Activated naive CD8-positive, alpha-beta T cell treated with anti-CD3 and anti-CD28 coated beads, Interleukin-2, amount 50 U/mL, for 24 hours (primary cell): ENCODE data around the gene PPP4R3A.
"Not testable (repeated sequence)": the region's sequence is repeated elsewhere in the genome, so short reads cannot be mapped to it uniquely, and the experiment has no call there.

Source experiments
- ATAC-seq: fragments of 150-1000 bp; cut with Tn5 transposase; one replicate; pipeline ENCODE4 v1.10.0; 2021
- DNase-seq: peaks from one replicate; pipeline ENCODE4 v3.0.0; 2021
- H3K27ac Mint-ChIP-seq: one replicate; pipeline ENCODE4 v1.8.0; 2021; ENCODE audit warnings: mild to moderate bottlenecking, mixed read lengths
- H3K27me3 Mint-ChIP-seq: one replicate; pipeline ENCODE4 v1.8.0; 2021; ENCODE audit warnings: mixed read lengths
- H3K36me3 Mint-ChIP-seq: one replicate; pipeline ENCODE4 v1.8.0; 2021; ENCODE audit warnings: low read depth, mixed read lengths
- H3K4me1 Mint-ChIP-seq: one replicate; pipeline ENCODE4 v1.8.0; 2021; ENCODE audit warnings: mixed read lengths
- H3K4me3 Mint-ChIP-seq: one replicate; pipeline ENCODE4 v1.8.0; 2021; ENCODE audit warnings: mild to moderate bottlenecking, moderate library complexity, mixed read lengths
- H3K9me3 Mint-ChIP-seq: one replicate; pipeline ENCODE4 v1.8.0; 2021; ENCODE audit warnings: mixed read lengths

The PPP4R3A gene

GRCh38 chr14:91510171-91511042 lies at the start of gene PPP4R3A:
TSS of gene PPP4R3A (minus strand) at chr14:91510310. CDS start at chr14:91509647, 663 bp downstream.
- H3K4me3 Mint-ChIP-seq: peak within 1 kb of the TSS; percentile 99
- DNase-seq (peak; percentile 95), ATAC-seq (peak; percentile 91)
- H3K27ac Mint-ChIP-seq: peak within 1 kb of the TSS; percentile 100
- peaks cover 32% of the 10 kb centered on the region for H3K36me3 Mint-ChIP-seq
- no peaks in the 10 kb centered on the region for H3K27me3 Mint-ChIP-seq
- no peaks in the 10 kb centered on the region for H3K9me3 Mint-ChIP-seq
- H3K4me1 Mint-ChIP-seq: peaks cover 30% of the 10 kb centered on the region

GRCh38 chr14:91555531-91555930 lies 45.4 kb upstream of the PPP4R3A start:
- Mint-ChIP-seq H3K4me3 (no peak overlapping the region), H3K36me3 (no peaks in the 10 kb centered on the region), H3K27ac (no peak overlapping the region), H3K9me3 (no peaks in the 10 kb centered on the region), H3K27me3 (peaks cover 7% of the 10 kb centered on the region), H3K4me1 (no peaks in the 10 kb centered on the region)
- ATAC-seq (no peak), DNase-seq (no peak)

DNA sequence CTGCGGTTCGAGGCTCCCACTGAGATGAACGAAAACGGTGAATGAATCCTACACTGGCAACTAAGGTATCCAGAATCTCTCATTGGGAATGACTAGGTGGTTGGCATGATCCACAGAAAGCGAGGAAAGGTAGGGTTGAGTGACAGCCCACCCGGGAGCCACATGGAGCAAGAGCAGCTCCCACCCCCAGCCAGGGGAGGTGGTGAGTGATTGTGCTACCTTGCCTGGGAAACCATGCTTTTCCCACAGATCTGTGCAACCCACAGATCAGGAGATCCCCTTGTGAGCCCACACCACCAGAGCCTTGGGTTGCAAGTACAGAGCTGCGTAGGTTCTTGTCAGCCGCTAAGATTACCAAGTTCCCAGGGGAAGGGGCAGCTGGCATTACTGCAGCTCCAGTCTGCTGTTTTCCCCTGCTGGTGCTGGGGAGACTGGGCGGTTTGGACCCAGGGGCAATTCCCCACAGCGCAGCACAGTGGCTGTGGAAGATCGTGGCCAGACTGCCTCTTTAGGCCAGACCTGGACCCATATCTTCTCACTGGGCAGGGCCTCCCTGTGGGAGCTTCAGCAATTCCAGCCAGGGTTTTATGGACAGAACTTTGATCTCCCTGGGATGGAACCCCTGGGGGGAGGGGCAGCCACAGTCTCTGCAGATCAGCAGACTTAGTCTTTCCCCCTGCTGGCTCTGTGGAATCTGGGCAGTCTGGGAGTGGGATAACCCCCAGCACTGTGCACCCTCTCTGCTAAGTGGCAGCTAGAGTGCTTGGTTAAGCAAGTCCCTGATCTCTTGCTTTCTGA lies 44.6 kb upstream of the PPP4R3A start:
- Mint-ChIP-seq H3K4me1 (no peaks in the 10 kb centered on the region), H3K27ac (no peak overlapping the region)

DNA sequence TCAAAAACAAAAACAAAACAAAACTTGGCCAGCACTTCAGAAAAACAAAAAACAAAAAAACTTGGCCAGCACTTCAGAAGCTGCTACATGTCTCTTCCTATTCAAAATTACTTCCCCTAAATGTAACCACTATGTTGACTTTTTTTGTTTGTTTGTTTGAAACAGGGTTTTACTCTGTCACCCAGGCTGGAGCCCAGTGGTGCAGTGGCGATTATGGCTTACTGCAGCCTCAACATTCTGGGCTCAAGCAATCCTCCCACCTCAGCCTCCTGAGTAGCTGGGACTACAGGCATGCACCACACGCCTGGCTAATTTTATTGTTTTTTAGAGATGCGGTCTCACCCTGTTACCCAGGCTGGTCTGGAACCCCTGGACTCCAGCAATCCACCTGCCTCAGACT lies 38.0 kb upstream of the PPP4R3A start:
- Mint-ChIP-seq H3K36me3 (peaks cover 2% of the 10 kb centered on the region), H3K27ac (no peak overlapping the region), H3K4me3 (no peak overlapping the region), H3K9me3 (peaks cover 3% of the 10 kb centered on the region), H3K27me3 (peaks cover 8% of the 10 kb centered on the region), H3K4me1 (no peaks in the 10 kb centered on the region)
- ATAC-seq (no peak), DNase-seq (no peak)

More for the DNA sequence above, 44.6 kb upstream of the PPP4R3A start:
- DNase-seq (no peak), ATAC-seq (no peak)
- no peak overlapping the region for H3K4me3 Mint-ChIP-seq
- peaks cover 5% of the 10 kb centered on the region for H3K27me3 Mint-ChIP-seq
- no peaks in the 10 kb centered on the region for H3K9me3 Mint-ChIP-seq
- no peaks in the 10 kb centered on the region for H3K36me3 Mint-ChIP-seq

GRCh38 chr14:91545946-91546716 lies 36.0 kb upstream of the PPP4R3A start:
- no peak for DNase-seq
- Mint-ChIP-seq H3K27ac (no peak overlapping the region), H3K36me3 (peaks cover 4% of the 10 kb centered on the region), H3K4me3 (no peak overlapping the region), H3K4me1 (no peaks in the 10 kb centered on the region), H3K27me3 (peaks cover 5% of the 10 kb centered on the region), H3K9me3 (peaks cover 19% of the 10 kb centered on the region)
- no peak for ATAC-seq

DNA sequence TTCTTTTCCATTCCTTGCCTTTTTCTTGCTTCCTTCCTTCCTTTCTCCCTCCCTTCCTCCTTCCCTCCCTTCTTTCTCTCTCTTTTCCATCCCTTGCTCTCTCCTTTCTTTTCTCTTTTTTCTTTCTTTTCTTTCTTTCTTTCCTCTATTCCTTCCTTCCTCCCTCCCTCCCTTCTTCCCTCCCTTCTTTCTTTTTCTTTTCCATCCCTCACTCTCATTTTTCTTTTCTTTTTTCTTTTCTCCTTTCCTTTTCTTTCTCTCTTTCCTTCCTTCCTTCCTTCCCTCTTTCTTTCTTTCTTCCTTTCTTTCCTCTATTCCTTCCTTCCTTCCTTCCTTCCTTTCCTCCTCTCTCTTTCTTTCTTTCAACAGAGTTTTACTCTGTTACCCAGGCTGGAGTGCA lies 35.1 kb upstream of the PPP4R3A start:
- Mint-ChIP-seq H3K27me3 (peaks cover 5% of the 10 kb centered on the region), H3K27ac (no peak overlapping the region), H3K4me1 (no peaks in the 10 kb centered on the region), H3K36me3 (peaks cover 4% of the 10 kb centered on the region), H3K9me3 (peaks cover 26% of the 10 kb centered on the region), H3K4me3 (no peak overlapping the region)
- no peak for DNase-seq
- ATAC-seq: no peak

DNA sequence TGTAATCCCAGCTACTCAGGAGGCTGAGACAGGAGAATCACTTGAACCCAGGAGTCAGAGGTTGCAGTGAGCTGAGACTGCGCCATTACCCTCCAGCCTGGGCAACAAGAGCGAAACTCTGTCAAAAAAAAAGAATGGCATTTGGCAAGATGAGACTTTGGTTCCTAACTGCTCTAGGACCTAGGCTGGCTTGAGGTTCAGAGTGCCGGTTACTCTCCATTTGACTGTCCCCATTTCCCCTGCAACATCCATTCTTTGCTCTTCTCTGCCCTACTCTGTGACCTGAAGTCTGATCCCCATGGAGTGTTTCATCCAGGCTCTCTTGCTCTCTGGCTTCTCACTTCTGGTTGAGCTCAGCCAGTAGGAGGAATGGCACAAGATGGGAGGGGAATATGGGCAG lies 26.2 kb upstream of the PPP4R3A start:
- Mint-ChIP-seq H3K36me3 (no peaks in the 10 kb centered on the region), H3K27me3 (peaks cover 6% of the 10 kb centered on the region), H3K9me3 (peaks cover 15% of the 10 kb centered on the region), H3K4me3 (no peak overlapping the region), H3K4me1 (no peaks in the 10 kb centered on the region), H3K27ac (no peak overlapping the region)
- no peak for ATAC-seq
- no peak for DNase-seq

DNA sequence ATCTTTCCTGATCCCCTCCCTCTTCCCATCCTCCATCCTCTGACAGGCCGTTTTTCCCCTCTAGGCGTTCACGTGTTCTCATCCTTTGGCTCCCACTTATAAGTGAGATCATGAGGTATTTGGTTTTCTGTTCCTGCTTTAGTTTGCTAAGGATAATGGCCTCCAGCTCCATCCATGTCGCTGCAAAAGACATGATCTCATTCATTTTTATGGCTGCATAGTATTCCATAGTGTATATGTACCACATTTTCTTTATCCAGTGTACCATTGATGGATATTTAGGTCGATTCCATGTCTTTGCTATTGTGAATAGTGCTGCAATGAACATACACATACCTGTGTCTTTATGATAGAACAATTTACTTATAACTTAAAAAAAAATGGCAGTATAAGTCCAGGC lies 23.9 kb upstream of the PPP4R3A start:
- not testable (repeated sequence) for H3K36me3 Mint-ChIP-seq

DNA sequence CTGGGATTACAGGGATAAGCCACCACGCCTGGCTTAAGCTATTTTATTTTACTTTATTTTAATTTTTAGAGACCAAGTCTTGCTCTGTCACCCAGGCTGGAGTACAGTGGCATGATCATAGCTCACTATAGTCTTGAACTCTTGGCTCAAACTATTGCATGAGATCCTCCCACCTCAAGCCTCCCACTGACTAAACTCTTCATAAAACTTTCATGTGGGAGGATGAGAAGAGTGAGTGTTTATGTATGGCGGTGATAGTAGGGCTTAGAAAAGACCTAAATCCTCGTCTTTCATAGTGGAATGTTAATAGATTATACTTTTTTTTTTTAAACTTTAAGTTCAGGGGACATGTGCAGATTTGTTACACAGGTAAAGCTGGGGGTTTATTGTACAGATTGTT lies 23.5 kb upstream of the PPP4R3A start:
- H3K4me1 Mint-ChIP-seq: no peaks in the 10 kb centered on the region
- H3K27ac Mint-ChIP-seq: no peak overlapping the region
- ATAC-seq (no peak), DNase-seq (no peak)
- no peak overlapping the region for H3K4me3 Mint-ChIP-seq
- H3K36me3 Mint-ChIP-seq: no peaks in the 10 kb centered on the region
- no peaks in the 10 kb centered on the region for H3K9me3 Mint-ChIP-seq
- peaks cover 8% of the 10 kb centered on the region for H3K27me3 Mint-ChIP-seq

More for the DNA sequence above, 23.9 kb upstream of the PPP4R3A start:
- not testable (repeated sequence) for ATAC-seq, H3K4me3 Mint-ChIP-seq, H3K4me1 Mint-ChIP-seq, H3K9me3 Mint-ChIP-seq, H3K27me3 Mint-ChIP-seq, DNase-seq, H3K27ac Mint-ChIP-seq

DNA sequence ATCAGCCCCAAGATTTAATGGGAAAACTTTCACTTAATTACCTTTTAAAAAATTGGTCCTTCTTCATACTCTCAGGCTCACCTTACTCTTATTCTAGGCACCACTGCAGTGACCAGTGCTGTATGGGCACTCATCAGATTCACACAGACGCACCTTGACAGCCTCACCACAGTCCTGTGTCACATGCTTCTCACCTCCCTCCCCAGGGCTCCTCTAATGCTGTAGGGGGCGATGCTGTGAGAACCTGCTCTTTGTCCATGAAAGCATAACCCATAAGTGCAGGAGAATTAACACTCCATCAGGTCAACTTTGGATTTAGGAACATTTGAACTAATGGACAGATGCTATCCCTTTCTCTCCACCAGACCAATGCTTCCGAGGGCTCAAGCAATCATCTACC lies 13.9 kb upstream of the PPP4R3A start:
- H3K4me3 Mint-ChIP-seq: no peak overlapping the region
- H3K9me3 Mint-ChIP-seq: no peaks in the 10 kb centered on the region
- H3K27me3 Mint-ChIP-seq: peaks cover 2% of the 10 kb centered on the region
- H3K27ac Mint-ChIP-seq: no peak overlapping the region
- ATAC-seq (no peak), DNase-seq (no peak)
- no peaks in the 10 kb centered on the region for H3K4me1 Mint-ChIP-seq
- no peaks in the 10 kb centered on the region for H3K36me3 Mint-ChIP-seq

GRCh38 chr14:91521061-91521640 lies 11.0 kb upstream of the PPP4R3A start:
- H3K4me3 Mint-ChIP-seq: no peak overlapping the region
- H3K36me3 Mint-ChIP-seq: no peaks in the 10 kb centered on the region
- no peak for DNase-seq
- no peak overlapping the region for H3K27ac Mint-ChIP-seq
- H3K9me3 Mint-ChIP-seq: no peaks in the 10 kb centered on the region
- no peaks in the 10 kb centered on the region for H3K4me1 Mint-ChIP-seq
- no peak for ATAC-seq
- H3K27me3 Mint-ChIP-seq: peaks cover 2% of the 10 kb centered on the region

GRCh38 chr14:91520138-91520537 lies 10.0 kb upstream of the PPP4R3A start:
- Mint-ChIP-seq H3K27ac (no peak overlapping the region), H3K4me1 (no peaks in the 10 kb centered on the region), H3K4me3 (no peak overlapping the region), H3K36me3 (no peaks in the 10 kb centered on the region), H3K9me3 (no peaks in the 10 kb centered on the region), H3K27me3 (peaks cover 2% of the 10 kb centered on the region)
- no peak for DNase-seq
- ATAC-seq: no peak

DNA sequence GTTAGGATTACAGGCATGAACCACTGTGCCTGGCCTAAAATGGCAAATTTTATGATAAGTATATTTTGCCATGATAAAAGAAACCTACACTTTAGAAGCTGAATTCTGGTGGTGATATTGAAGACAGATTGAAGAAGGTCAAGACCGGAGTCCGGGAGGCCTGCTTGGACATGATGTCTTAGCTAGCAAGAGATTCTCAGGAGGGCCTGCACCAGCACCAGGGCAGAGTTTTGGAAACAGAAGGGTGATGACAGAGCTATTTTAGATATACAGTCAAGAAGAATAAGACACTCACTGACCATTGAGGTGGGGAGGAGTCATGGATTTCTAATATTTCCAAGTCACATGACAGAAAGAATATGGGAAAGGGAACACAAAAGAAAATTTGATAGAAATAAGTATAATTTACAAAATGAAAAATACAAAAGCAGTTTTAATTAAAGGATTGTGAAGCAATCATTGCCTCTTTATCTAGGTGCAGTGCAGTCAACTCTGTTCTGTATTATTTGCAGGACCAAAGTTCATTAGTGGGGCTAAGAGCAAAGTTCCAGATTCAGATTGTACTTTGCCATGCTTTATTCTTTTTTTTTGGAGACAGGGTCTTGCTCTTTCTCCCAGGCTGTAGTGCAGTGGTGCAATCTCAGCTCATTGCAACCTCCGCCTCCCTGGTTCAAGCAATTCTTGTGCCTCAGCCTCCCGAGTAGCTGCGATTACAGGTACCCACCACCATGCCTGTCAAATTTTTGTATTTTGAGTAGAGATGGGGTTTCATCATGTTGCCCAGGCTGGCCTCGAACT lies 9.3 kb upstream of the PPP4R3A start:
- no peak overlapping the region for H3K4me3 Mint-ChIP-seq
- H3K4me1 Mint-ChIP-seq: no peaks in the 10 kb centered on the region
- no peaks in the 10 kb centered on the region for H3K27me3 Mint-ChIP-seq
- no peak overlapping the region for H3K27ac Mint-ChIP-seq
- DNase-seq (no peak), ATAC-seq (no peak)
- H3K36me3 Mint-ChIP-seq: no peaks in the 10 kb centered on the region
- no peaks in the 10 kb centered on the region for H3K9me3 Mint-ChIP-seq
